Heart left ventricle (tissue), 16 donors: ENCODE results near the gene ARHGAP15. TPM values are rescaled to one million over a fixed set of nuclear protein-coding genes. Genes with fewer than 3 reads are reported as not detected.

Experiments used
- ATAC-seq, 4 donors: fragments of 200-7000 bp; cut with Tn5 transposase; one replicate each; pipeline ENCODE4 v1.9.1; 2020 to 2022; ENCODE audit warnings: moderate library complexity in 4 of 4, mild to moderate bottlenecking in 3 of 4, moderate number of reproducible peaks in 1 of 4
- DNase-seq, 5 donors: peaks; one replicate each; pipeline ENCODE4 v3.0.0-alpha.2; 2020
- H3K27ac ChIP-seq, 12 donors: fragments of 200-600 bp; sonication (generic) in 4 of 12; one replicate each; pipeline versions ENCODE4 v1.5.0 to v1.8.0; 2016 to 2022; ENCODE audit warnings: mild to moderate bottlenecking in 2 of 12
- H3K27me3 ChIP-seq, 9 donors: fragments of 200-600 bp; sonication (generic) in 2 of 9; one replicate each; pipeline versions ENCODE4 v1.5.1 to v1.8.0; 2016 to 2022; ENCODE audit warnings: mild to moderate bottlenecking in 3 of 9
- H3K36me3 ChIP-seq, 9 donors: fragments of 200-600 bp; sonication (generic) in 2 of 9; one replicate each; pipeline versions ENCODE4 v1.5.0 to v1.8.0; 2018 to 2022; ENCODE audit warnings: mild to moderate bottlenecking in 2 of 9
- H3K4me1 ChIP-seq, 12 donors: fragments of 200-600 bp; sonication (generic) in 4 of 12; one replicate each; pipeline versions ENCODE4 v1.5.0 to v1.8.0; 2016 to 2022; ENCODE audit warnings: mild to moderate bottlenecking in 3 of 12
- H3K4me3 ChIP-seq, 12 donors: fragments of 200-600 bp; sonication (generic) in 4 of 12; one replicate each; pipeline versions ENCODE4 v1.5.0 to v1.8.0; 2017 to 2022; ENCODE audit warnings: mild to moderate bottlenecking in 9 of 12, moderate library complexity in 4 of 12
- H3K9me3 ChIP-seq, 12 donors: fragments of 200-600 bp; sonication (generic) in 4 of 12; one replicate each; pipeline versions ENCODE4 v1.5.0 to v1.8.0; 2016 to 2022; ENCODE audit warnings: mild to moderate bottlenecking in 1 of 12
- CTCF ChIP-seq, 12 donors: fragments of 200-600 bp; sonication (generic) in 4 of 12; IDR thresholded peaks; one replicate each; pipeline versions ENCODE4 v1.5.0 to v1.8.0; 2018 to 2022; ENCODE audit warnings: antibody characterized with exemption in 12 of 12, mild to moderate bottlenecking in 5 of 12
- POLR2A ChIP-seq, 2 donors: fragments of 450-650 bp; IDR thresholded peaks; one replicate each; pipeline ENCODE4 v1.6.1; 2017; ENCODE audit warnings: antibody characterized with exemption in 2 of 2, mild to moderate bottlenecking in 2 of 2, moderate library complexity in 2 of 2
- WGBS, 4 donors: extraction: QIAGEN DNeasy Blood & Tissue Kit in 2 of 4; methylation state at CpG; one replicate each; pipeline versions ENCODE4 v1.1.5 to v1.1.7; 2013 to 2018; 5-methylcytosine and 5-hydroxymethylcytosine counted together
- intact Hi-C, 10 donors: fragments of 100-400 bp; cut with DNase I; formaldehyde crosslinking; loops; one replicate each; pipeline versions ENCODE4 v1.11.1 to v1.14.2; 2022
- polyA plus RNA-seq, 2 donors: library from polyadenylated mRNA; stranded (reverse); fragments of 200-250 nt; gene quantifications; one replicate each; pipeline ENCODE4 v1.2.3, GENCODE V29; 2013
- total RNA-seq, 9 donors: library from RNA; depleted of rRNA in 2 of 9; stranded (reverse); fragments of >200 nt in 2 of 9; fragmentation: NEBNext Ultra II Directional in 3 of 9; extraction: Animal tissue kit (Norgen Biotek cat#: 25700) in 3 of 9; gene quantifications; one replicate each; pipeline versions ENCODE4 v1.1.0 to v1.2.4, GENCODE V29; 2016 to 2023
- donor health status: ischemic (EF 13 %, LVEDD 7.1; RV severe dilation, severe dysfunction).
- donor health status: healthy with polysubstance abuse.
- donor health status: DM: no; HTN: yes; CAD: no.
- donor health status: DM: no; HTN: no; CAD: no.
- donor health status: ischemic (EF 25% LVEDD 6.9; RV normal size, moderate dysfunction).
- donor health status: ischemic (EF 25% LVEDD 5.7; RV mildly dilated, moderate dysfunction).
- donor health status: healthy.
- donor health status: DM: yes; HTN: yes; CAD: no.
- donor health status: ischemic (EF 35%, LVEDD 5.7; RV mildly dilated, moderate dysfunction).
- donor health status: nonischemic (EF 11% LVEDD 7.7; RV severe dilation, severe dysfunction).
- donor health status: DM: yes; HTN: yes; CAD: no.
- donor health status: PGD.
- donor health status: ischemic (EF 29% LVEDD 5.4; RV normal size, mild dysfunction).
- donor health status: nonischemic (EF 23%, LVEDD 6.1; RV moderate dilation, normal function).

ARHGAP15 gene
- total and polyA plus RNA-seq, 11 donors, result 1.3 to 8.7 (median 3.3) TPM

- no peak for DNase-seq
- WGBS, 4 donors, result 83 to 97% (median 91%) methylated on average over 4 of the region's 4 CpGs
- TF ChIP-seq POLR2A (IDR thresholded peaks at IDR 0.05), result no peak
Measured at GRCh38 chr2:143426296-143426695, 297.1 kb downstream of the ARHGAP15 start.

DNA sequence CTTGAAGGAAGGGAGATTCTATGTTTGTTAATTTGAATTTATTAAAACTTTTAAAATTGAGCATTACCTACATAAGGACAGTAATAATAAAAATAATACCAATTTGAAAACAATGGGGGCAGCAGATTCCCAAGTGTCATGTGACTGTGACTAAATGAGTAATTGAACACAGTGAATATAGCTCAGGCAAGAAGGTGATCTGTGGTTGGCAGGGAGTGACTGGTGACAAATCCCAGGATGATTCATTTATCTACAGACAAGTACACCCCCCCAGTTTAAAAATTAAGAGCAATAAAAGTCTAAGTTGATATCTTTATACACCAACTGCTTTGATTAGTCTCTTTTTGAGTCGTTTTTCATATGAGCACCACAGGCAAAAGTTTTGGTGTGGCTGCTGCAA lies 299.5 kb downstream of the ARHGAP15 start:
- WGBS, 4 donors, result 60 to 70% (median 62%) methylated on average over 1 of the region's 1 CpG
- Histone ChIP-seq H3K4me1 (peaks cover 0 to 13% (median 0%) of the 10 kb centered on the region in 12 donors), H3K36me3 (no peaks in the 10 kb centered on the region), H3K4me3 (no peak overlapping the region), H3K27me3 (no peaks in the 10 kb centered on the region), H3K27ac (no peak overlapping the region), H3K9me3 (no peaks in the 10 kb centered on the region)
- no peak for TF ChIP-seq CTCF (IDR thresholded peaks at IDR 0.05)
- TF ChIP-seq POLR2A (IDR thresholded peaks at IDR 0.05), result no peak
- no peak for ATAC-seq
- no peak for DNase-seq
- intact Hi-C loops, result no loop called here

More at GRCh38 chr2:143426296-143426695, 297.1 kb downstream of the ARHGAP15 start:
- Histone ChIP-seq H3K4me3 (no peak overlapping the region), H3K36me3 (no peaks in the 10 kb centered on the region), H3K27me3 (no peaks in the 10 kb centered on the region), H3K9me3 (no peaks in the 10 kb centered on the region), H3K27ac (no peak overlapping the region), H3K4me1 (peaks cover 0 to 13% (median 0%) of the 10 kb centered on the region in 12 donors)
- ATAC-seq, result no peak
- intact Hi-C loops, result no loop called here

GRCh38 chr2:143429932-143430679 lies 300.9 kb downstream of the ARHGAP15 start:
- Histone ChIP-seq H3K4me3 (no peak overlapping the region), H3K27me3 (no peaks in the 10 kb centered on the region), H3K36me3 (no peaks in the 10 kb centered on the region), H3K4me1 (peaks cover 0 to 15% (median 0%) of the 10 kb centered on the region in 12 donors), H3K9me3 (no peaks in the 10 kb centered on the region), H3K27ac (peak overlapping the region in 5 of 12 donors; percentile 7 to 43 (median 20))
- DNase-seq (no peak), ATAC-seq (peak in 2 of 4 donors; percentile 48 to 69)
- 63 to 67% (median 64%) methylated on average over 1 of the region's 1 CpG for WGBS, 4 donors
- TF ChIP-seq CTCF (IDR thresholded peaks at IDR 0.05) (no peak), POLR2A (IDR thresholded peaks at IDR 0.05) (no peak)
- intact Hi-C loops, result loop anchor here in 2 of 10 donors (10.0 kb wide), 2 partner anchors 285 to 1085 kb away; no protein-coding TSS in a partner anchor

- intact Hi-C loops, result loop anchor here in 2 of 10 donors (10.0 kb wide), 2 partner anchors 283 to 1083 kb away; no protein-coding TSS in a partner anchor
- Histone ChIP-seq H3K4me1 (peaks cover 0 to 15% (median 0%) of the 10 kb centered on the region in 12 donors), H3K27me3 (no peaks in the 10 kb centered on the region), H3K9me3 (no peaks in the 10 kb centered on the region), H3K36me3 (no peaks in the 10 kb centered on the region), H3K4me3 (no peak overlapping the region), H3K27ac (peak overlapping the region in 2 of 12 donors; percentile 11 to 12)
- no peak for DNase-seq
- no peak for ATAC-seq
- TF ChIP-seq POLR2A (IDR thresholded peaks at IDR 0.05), result no peak
- no peak for TF ChIP-seq CTCF (IDR thresholded peaks at IDR 0.05)
- WGBS, 4 donors, result 52 to 68% (median 64%) methylated on average over 2 of the region's 2 CpGs
Measured at GRCh38 chr2:143431316-143431715, 302.1 kb downstream of the ARHGAP15 start.
